GM18870 (cell line): ENCODE measurements around the gene UGT2A3.

ENCODE experiments used
- ATAC-seq: cut with Tn5 transposase; IDR thresholded peaks from one replicate; pipeline ENCODE4 v1.9.1; 2021; ENCODE audit warnings: moderate library complexity; ENCODE audit not compliant: unreplicated experiment

Gene UGT2A3

DNA sequence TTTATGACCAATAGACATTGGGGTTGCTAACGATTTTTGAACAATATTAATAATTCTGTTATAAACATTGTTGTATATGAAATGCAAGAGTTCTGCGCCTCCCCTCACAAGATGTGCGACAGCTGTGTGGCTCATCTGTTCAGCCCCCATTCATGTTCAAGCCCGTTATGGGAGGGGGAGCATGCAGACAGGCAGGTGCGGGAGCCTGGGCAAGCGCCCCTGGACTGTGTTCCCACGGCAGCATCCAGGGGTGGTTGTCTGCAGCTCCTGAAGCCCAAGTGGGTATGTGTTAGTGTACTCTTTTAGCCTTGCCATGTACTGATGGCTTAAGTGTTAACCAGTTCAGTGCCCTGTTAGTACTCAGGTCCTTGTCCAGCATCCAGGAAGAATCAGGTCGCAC is 34.6 kb downstream of the UGT2A3 start:
- ATAC-seq = no peak

DNA sequence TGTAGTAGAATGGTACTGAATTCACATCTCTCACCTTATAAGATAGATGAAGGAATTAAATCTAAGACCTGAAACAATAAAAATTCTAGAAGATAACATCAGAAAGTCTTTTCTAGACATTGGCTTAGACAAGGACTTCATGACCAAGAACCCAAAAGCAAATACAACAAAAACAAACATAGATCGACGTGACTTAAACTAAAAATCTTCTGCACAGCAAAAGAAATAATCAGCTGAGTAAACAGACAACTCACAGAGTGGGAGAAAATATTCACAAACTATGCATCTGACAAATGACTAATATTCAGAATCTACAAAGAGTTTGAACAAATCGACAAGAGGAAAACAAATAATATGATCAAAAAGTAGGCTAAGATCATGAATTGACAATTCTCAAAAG is 38.8 kb downstream of the UGT2A3 start:
- no peak for ATAC-seq

- ATAC-seq = no peak
Observed at GRCh38 chr4:68909385-68909784, 42.2 kb downstream of the UGT2A3 start.

DNA sequence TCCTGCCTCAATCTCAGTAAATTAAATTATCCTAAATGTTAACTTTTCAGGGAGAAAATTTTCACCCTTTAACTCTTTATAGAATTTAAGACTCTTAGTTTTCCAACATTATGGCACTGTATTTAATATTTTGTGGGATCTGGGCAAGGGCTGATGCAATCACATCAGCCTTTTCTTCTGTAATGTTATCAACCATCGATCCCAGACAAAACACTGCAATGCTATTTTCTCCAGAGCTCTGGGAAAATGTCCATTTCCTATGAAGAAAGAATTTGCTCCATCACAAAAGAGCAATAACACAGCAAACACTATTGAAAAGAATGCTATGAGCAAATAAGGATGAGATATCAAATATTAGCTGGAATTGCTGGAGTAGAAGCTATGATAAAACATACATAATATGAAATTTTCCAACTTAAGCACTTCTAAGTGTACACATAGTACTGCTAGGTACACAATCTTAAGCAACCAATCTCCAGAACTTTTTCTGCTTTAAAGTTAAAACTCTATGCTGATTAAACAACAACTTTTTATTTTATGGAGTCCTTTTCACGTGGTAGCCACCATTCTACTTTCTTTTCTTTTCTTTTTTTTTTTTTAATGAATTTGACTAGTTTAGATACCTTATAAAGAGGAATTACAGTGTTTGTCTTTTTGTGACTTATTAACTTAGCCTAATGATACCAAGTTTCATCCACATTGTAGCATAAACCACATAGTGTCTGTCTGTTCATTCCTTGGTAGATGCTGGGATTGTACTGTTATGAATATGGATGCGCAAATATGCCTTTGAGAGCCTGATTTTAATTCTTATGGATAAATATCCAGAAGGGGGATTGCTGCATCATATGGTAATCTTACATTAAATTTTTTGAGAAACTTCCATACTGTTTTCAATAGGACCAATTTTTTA is 43.6 kb downstream of the UGT2A3 start:
- no peak for ATAC-seq

GRCh38 chr4:68907245-68907644 is 44.4 kb downstream of the UGT2A3 start:
- no peak for ATAC-seq

GRCh38 chr4:68906780-68907137 is 44.8 kb downstream of the UGT2A3 start:
- ATAC-seq = no peak

DNA sequence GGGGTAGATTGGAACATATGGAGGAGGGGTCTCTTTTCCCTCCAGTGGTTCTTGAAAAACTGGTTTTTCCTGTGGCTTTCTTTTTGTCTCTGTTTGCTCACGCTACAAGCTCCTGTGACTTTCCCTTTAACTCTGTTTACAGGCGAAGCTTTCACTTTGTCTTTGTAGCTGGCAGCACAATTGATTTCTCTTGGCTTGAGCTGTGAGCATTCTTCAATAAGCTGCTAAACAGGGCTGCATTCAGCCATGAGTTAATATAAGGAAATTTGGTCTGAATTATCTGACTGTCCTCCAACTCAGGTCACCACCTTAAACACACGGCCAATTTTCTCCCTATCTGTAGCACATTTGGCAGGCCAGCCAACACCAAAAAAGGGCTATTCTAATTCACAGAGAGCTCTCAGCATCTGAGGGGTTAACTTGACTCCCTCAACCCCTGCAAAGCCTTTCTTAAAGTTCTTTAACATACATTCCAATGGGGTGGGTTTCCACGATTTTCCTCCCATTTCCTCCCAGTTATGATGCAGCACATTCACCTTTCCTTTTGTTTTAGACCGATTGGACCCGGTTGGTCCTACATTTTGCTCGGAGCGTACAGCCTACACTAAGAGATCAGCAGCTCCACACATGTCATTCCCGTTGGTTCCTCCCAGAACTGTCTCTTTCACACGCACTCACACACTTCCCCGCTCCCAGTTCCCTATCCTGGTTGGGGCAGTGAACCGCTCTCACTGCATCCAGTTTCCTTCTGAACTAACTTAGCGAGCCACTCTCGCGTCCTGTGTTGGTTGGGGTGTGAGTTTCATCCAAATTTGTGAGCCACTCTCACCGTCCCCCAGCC is 45.4 kb downstream of the UGT2A3 start:
- ATAC-seq = no peak

GRCh38 chr4:68905598-68905938 is 46.0 kb downstream of the UGT2A3 start:
- ATAC-seq = no peak

DNA sequence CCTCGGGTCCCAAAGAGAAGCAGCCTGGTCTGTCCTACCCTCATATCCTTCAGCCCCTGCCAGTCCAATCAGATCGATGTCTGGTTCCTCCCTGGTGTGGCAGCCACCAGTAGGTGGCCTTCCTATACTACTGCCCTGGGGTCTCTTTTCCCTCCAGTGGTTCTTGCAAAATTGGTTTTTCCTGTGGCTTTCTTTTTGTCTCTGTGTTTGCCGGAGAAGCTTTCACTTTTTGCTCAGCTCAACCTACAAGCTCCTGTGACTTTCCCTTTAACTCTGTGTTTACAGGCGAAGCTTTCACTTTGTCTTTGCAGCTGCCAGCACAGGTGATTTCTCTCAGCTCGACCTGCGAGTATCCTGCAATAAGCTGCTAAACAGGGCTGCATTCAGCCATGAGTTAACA is 46.8 kb downstream of the UGT2A3 start:
- ATAC-seq = peak; percentile 59

DNA sequence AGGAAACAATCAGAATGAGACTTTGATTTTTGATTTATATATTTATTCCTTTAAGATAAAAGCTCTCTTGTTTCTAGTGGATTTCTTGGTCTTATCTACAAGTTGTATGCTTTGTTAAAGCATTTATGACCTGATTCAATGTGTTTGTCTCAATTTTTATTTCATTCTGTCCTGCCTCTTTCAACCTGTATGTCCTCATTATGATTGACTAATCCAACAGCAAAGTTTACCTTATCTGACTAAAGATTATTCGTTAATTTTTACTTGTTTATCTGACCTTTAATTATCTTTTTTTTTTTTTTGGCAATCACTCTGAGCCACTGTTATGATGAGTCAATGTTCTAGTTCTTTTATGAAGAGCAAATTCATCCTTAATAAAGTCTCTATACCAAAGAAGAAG is 54.9 kb downstream of the UGT2A3 start:
- ATAC-seq = no peak

GRCh38 chr4:68895561-68896198 is 55.9 kb downstream of the UGT2A3 start:
- no peak for ATAC-seq

- no peak for ATAC-seq
Observed at GRCh38 chr4:68892861-68893260, 58.7 kb downstream of the UGT2A3 start.

DNA sequence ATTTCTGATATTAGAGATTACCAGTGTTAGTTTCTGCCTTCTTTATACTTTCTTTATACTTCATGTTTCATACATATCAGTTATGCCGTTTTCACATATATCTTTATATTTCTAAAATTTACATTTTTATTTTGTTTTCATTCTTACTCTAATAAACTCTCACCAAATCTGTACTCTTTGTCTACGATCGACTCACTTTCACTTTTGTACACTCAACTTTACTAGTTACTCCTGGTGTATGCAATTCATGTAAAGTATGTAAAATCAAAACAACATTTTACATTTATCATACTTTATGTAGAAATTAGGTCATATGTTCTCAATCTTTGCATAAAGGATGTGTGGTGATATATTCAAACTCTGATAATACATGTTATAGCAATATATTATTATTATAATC is 59.9 kb downstream of the UGT2A3 start:
- ATAC-seq = no peak

GRCh38 chr4:68885545-68885944 is 66.1 kb downstream of the UGT2A3 start:
- no peak for ATAC-seq

- no peak for ATAC-seq
Observed at GRCh38 chr4:68883870-68884269, 67.7 kb downstream of the UGT2A3 start.
